ENCODE data around the gene TPPP3. TPM values are rescaled to one million over a fixed set of nuclear protein-coding genes. Genes with fewer than 3 reads are reported as not detected.

The TPPP3 gene
- total RNA-seq, 2 experiments from 2014 or later: not detected

- Mint-ChIP-seq H3K27me3 (peaks cover 19% of the 10 kb centered on the region), H3K4me1 (ENCODE audit: low read depth) (peaks cover 5% of the 10 kb centered on the region), H3K36me3 (ENCODE audit: low read depth) (no peaks in the 10 kb centered on the region), H3K27ac (no peak overlapping the region), H3K4me3 (no peak overlapping the region), H3K9me3 (no peaks in the 10 kb centered on the region)
- CTCF ChIA-PET: interaction anchor here (0.8 to 4.2 kb wide), 4 partner anchors 10 to 86 kb away, joined by 3 to 22 read pairs (median 4); partner anchors contain the start of genes KCTD19 and LRRC36
- no peak for TF ChIP-seq CTCF (IDR thresholded peaks at IDR 0.05)
- intact Hi-C loops (cut with micrococcal nuclease): no loop called here
- POLR2A ChIA-PET: interaction anchor here (0.6 to 0.8 kb wide), 3 partner anchors 18 to 130 kb away, joined by 3 read pairs; no protein-coding TSS in a partner anchor
- ATAC-seq (no peak), DNase-seq (no peak)
Measured at GRCh38 chr16:67412294-67412693, 19.0 kb upstream of the TPPP3 start.

GRCh38 chr16:67411339-67411738, 18.0 kb upstream of the TPPP3 start:
- Mint-ChIP-seq H3K27ac (no peak overlapping the region), H3K4me1 (ENCODE audit: low read depth) (peaks cover 2% of the 10 kb centered on the region), H3K4me3 (no peak overlapping the region), H3K9me3 (no peaks in the 10 kb centered on the region), H3K27me3 (peaks cover 13% of the 10 kb centered on the region), H3K36me3 (ENCODE audit: low read depth) (no peaks in the 10 kb centered on the region)
- ChIA-PET POLR2A (no interaction called here), CTCF (interaction anchor here (4.2 kb wide), 1 partner anchor 17 kb away, joined by 22 read pairs; no protein-coding TSS in a partner anchor)
- ATAC-seq (no peak), DNase-seq (no peak)
- no peak for TF ChIP-seq CTCF (IDR thresholded peaks at IDR 0.05)
- intact Hi-C loops (cut with micrococcal nuclease): no loop called here

- CTCF ChIA-PET: interaction anchor here (1.5 kb wide), 1 partner anchor 14 kb away, joined by 4 read pairs; no protein-coding TSS in a partner anchor
- H3K27ac Mint-ChIP-seq: no peak overlapping the region
- ATAC-seq (no peak), DNase-seq (no peak)
- no peaks in the 10 kb centered on the region for H3K9me3 Mint-ChIP-seq
- no peak for TF ChIP-seq CTCF (IDR thresholded peaks at IDR 0.05)
- no peak overlapping the region for H3K4me3 Mint-ChIP-seq
- no peaks in the 10 kb centered on the region for H3K36me3 Mint-ChIP-seq (ENCODE audit: low read depth)
- POLR2A ChIA-PET: no interaction called here
- intact Hi-C loops (cut with micrococcal nuclease): no loop called here
- peaks cover 9% of the 10 kb centered on the region for H3K27me3 Mint-ChIP-seq
- H3K4me1 Mint-ChIP-seq (ENCODE audit: low read depth): no peaks in the 10 kb centered on the region
Measured at GRCh38 chr16:67409631-67410030, 16.3 kb upstream of the TPPP3 start.

GRCh38 chr16:67407788-67408452, 14.6 kb upstream of the TPPP3 start:
- ATAC-seq (no peak), DNase-seq (no peak)
- Mint-ChIP-seq H3K27me3 (peaks cover 3% of the 10 kb centered on the region), H3K9me3 (no peaks in the 10 kb centered on the region), H3K4me3 (no peak overlapping the region), H3K27ac (no peak overlapping the region), H3K4me1 (ENCODE audit: low read depth) (no peaks in the 10 kb centered on the region), H3K36me3 (ENCODE audit: low read depth) (no peaks in the 10 kb centered on the region)
- ChIA-PET CTCF (interaction anchor here (1.1 to 1.8 kb wide), 4 partner anchors 8 to 61 kb away, joined by 3 to 8 read pairs (median 4); no protein-coding TSS in a partner anchor), POLR2A (interaction anchor here (1.4 kb wide), 1 partner anchor 23 kb away, joined by 3 read pairs; the partner anchor contains the start of gene HSD11B2)
- intact Hi-C loops (cut with micrococcal nuclease): no loop called here
- no peak for TF ChIP-seq CTCF (IDR thresholded peaks at IDR 0.05)

GRCh38 chr16:67407176-67407787, 14.0 kb upstream of the TPPP3 start:
- Mint-ChIP-seq H3K9me3 (no peaks in the 10 kb centered on the region), H3K36me3 (ENCODE audit: low read depth) (no peaks in the 10 kb centered on the region), H3K27me3 (peaks cover 3% of the 10 kb centered on the region), H3K4me1 (ENCODE audit: low read depth) (no peaks in the 10 kb centered on the region), H3K27ac (no peak overlapping the region), H3K4me3 (no peak overlapping the region)
- no peak for ATAC-seq
- ChIA-PET CTCF (interaction anchor here (1.4 to 1.8 kb wide), 3 partner anchors 16 to 61 kb away, joined by 3 to 8 read pairs (median 5); no protein-coding TSS in a partner anchor), POLR2A (no interaction called here)
- intact Hi-C loops (cut with micrococcal nuclease): no loop called here
- no peak for DNase-seq
- TF ChIP-seq CTCF (IDR thresholded peaks at IDR 0.05): no peak
